Activated CD8-positive, alpha-beta memory T cell treated with anti-CD3 and anti-CD28 coated beads, Interleukin-2, amount 50 U/mL, for 48 hours (primary cell): ENCODE measurements around the gene ARHGAP4.

Source experiments
- DNase-seq: peaks from one replicate; pipeline ENCODE4 v3.0.0-alpha.2; 2020

ARHGAP4 gene

DNA sequence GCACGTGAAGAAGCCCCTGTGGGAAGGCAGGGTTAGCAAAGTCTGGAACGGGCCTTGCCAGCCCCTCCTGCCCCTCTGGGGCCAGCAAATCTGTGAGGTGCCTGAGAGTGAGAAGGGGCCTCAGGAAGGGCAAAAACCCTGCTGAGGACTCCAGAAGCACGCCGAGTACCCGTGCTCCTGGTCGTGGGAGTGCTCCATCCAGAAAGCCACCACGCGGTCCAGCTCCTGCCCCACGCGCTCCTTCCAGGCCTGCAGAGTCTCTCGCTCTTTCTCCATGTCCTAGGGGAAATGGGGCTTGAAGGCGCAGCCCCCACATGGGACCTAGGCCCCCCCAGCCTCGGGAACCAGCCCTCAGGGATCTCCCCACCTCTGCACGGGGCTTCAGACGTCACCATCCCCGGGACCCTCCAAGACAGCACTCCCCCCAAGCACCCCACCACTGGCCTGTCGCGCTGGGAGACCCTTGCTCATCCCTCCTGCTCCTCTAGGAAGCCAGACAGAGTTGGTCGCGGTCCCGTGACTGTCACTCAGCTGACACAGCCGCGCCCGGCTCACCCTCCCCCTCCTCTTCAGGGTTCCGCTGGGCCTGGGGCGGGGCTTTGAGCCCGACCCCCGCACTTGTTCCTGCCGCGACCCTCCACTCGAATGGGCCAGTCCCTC is 18.2 kb upstream of the ARHGAP4 start, which contains the start of gene RENBP:
Gene RENBP (minus strand): TSS at position 504 of the 660 bp plus-strand sequence. CDS start 33 bp downstream, at position 471.
- DNase-seq, result no peak

DNA sequence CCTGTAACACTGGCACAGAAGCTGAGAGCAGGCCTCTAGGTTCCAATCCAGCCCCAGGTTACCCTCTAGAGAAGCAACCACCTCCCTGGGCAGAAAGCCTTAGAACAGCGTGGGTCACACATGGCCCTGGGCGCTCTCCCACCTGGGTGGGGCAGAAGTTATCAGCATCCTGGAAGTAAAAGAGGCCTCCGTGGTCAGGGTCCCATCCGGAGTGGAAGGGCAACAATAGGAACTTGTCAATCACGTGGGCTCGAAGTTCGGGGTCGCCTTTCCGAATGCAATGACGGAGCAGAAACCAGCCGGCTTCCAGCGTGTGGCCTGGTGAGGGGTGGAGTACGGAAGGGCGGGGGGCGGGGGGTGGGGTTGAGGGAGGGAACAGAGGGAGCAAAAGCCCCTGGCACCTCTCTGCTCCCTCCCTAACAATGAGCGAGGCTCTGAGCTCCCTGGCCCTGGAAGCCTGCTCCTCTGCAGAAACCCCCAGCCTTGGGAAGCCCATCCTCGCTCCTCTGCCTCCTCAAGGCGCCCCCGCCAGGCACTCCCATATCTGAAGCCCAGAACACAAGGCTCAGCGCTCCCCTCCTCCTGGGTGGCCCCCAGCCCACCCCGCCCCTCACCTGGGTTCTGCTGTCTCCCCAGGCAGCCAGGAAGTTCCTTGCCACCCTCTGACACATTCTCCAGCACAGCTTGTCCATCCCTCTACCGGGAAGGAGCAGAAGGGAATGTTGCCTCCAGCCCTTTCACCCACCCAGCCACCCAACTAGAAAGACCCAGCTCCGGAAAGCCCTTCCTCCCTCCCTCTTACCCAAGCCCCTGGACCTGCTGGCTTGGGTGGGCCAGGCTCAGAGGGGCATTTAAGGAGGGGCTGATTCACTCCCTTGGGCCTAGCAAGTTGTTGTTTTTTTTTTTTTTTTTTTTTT is 15.5 kb upstream of the ARHGAP4 start:
- no peak for DNase-seq

DNA sequence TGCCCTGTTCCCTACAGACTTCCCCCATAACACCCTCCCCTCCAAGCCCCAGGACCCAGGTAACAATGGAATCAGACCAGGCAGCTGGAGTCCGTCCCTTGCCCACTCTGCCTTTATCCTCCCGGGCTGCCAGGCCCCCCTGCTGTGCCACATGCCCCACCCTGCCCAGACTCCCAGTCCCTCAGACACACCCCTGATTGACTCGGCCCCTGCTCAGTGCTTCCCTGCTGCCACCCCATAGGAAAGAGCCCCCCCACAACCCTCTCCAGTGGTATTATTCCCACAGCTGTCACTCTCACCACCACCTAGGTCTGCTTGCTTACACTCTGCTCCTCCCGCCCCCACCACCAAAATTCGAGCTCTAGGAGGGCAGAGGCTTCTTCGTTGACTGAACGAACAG is 13.5 kb upstream of the ARHGAP4 start:
- no peak for DNase-seq

- no peak for DNase-seq
Measured at GRCh38 chrX:153938226-153938786, 12.2 kb upstream of the ARHGAP4 start.

DNA sequence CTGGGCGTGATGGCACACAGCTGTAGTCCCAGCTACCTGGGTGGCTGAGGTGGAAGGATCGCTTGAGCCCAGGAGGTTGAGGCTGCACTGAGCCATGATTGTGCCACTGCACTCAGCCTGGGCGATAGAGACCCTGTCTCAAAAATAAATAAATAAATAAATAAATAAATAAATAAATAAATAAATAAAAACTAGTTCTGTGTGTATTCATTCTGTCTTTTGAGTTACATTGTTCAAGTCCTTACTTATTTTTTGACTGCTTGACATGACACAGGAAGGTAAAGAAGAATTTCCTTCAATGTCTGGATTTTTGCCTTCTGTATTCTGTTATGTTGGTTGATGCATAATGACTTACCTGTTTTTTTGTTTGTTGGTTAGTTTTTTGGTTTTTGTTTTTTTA is 11.0 kb upstream of the ARHGAP4 start:
- DNase-seq, result no peak

GRCh38 chrX:153935326-153935851 is 9.3 kb upstream of the ARHGAP4 start:
- DNase-seq, result no peak

DNA sequence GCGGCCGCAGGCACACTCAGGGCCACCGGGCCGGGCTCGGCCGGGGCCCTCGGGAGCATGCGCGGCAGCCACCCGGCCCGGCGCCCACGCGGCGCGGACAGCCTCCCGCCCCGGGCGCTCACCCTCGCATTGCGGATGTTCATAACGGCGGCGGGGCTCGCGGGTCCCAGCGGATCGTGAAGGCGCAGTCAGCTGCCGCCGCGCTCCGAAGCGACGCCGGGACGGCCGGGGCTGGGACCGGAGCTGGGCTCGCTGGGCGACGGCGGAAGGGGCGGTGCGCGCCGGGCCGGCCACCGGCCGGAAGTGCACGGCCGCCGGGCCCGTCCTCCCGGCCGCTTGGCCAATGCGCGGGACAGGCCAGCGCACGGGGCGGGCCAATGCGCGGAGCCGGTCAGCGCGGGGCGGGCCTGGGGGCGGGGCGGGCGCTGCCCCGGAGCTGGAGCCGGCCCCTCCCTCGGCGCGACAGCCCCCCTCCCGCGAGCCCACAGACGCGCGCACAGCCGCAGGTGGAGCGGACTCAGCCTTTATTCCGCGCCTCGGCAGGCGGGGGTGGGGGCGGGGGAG is 8.8 kb upstream of the ARHGAP4 start, which contains the start of gene NAA10:
Gene NAA10 (minus strand): TSS at position 276 of the 564 bp plus-strand sequence. CDS start 133 bp downstream, at position 143.
- peak; percentile 76 for DNase-seq

DNA sequence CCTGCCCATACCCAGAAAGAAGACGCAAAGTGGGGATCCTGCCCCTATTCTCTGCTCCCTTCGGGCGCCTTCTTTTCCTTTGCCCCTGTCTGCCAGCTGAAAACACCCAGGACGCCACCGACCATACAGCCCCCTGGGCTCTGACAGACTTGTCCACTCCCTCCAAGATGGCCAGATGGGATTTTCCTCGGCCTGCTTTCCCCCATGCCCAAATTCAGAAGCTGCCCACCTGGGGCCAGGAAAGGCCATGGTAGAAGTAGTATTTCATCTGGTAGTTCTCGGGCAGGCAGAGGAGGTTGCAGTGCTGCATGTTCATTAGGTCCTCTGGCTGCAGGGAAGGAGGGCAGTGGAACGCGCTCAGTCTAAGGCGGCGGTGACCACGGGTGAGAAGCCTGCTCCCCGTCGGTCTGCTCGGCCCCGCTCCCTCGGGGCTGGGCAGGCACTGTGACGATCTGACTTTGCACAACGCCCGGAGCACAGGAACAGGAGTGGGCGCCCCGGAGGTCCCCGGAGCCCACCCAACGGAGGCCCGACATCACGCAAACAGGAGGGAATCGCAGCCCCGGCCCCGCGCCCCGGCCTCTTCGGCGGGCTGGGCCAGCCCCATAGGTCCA is 8.2 kb upstream of the ARHGAP4 start:
- DNase-seq, result no peak

GRCh38 chrX:153933748-153934147 is 7.7 kb upstream of the ARHGAP4 start:
- no peak for DNase-seq

GRCh38 chrX:153932220-153932915 is 6.3 kb upstream of the ARHGAP4 start:
- no peak for DNase-seq

GRCh38 chrX:153931748-153932147 is 5.7 kb upstream of the ARHGAP4 start:
- no peak for DNase-seq

DNA sequence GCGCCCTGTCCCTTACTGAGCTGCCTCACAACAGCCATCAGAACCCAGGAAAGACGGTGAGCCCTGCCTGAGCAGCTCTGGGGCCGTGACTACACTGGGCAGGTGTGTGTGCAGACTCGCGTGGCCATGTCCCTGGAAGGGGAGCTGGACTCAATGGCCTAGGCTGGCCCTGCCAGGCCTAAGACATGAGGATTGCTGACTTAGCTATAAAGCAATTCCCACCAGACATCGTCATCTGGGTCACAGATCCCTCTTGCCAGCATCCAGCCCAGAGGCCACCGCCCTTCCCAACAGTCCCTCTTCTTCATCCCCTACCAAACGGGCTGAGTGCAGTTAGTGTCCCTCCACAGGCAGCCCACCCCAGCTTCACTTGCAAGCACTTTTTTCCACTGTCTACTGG is 5.1 kb upstream of the ARHGAP4 start:
- no peak for DNase-seq

- DNase-seq, result no peak
Measured at GRCh38 chrX:153930011-153930910, 4.2 kb upstream of the ARHGAP4 start.

GRCh38 chrX:153929576-153929975 is 3.5 kb upstream of the ARHGAP4 start:
- DNase-seq, result no peak

- no peak for DNase-seq
Measured at GRCh38 chrX:153928846-153929245, 2.8 kb upstream of the ARHGAP4 start.

GRCh38 chrX:153927922-153928760 is 2.1 kb upstream of the ARHGAP4 start:
- peak; percentile 91 for DNase-seq

DNA sequence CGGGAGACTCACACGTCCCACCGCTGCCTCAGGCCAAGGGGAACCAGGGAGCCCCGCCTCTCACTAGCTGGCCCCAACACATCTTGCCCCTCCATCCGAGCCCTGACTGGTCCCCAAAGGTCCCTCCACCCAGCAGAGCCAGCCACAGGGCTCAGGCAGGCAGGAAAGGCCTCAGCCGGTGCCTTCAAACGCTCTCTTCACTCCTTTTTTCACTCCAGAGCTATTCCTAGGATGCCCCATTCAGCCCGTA is 1.5 kb upstream of the ARHGAP4 start:
- no peak for DNase-seq

GRCh38 chrX:153926858-153927671 is 1.0 kb upstream of the ARHGAP4 start:
- peak; percentile 77 for DNase-seq

DNA sequence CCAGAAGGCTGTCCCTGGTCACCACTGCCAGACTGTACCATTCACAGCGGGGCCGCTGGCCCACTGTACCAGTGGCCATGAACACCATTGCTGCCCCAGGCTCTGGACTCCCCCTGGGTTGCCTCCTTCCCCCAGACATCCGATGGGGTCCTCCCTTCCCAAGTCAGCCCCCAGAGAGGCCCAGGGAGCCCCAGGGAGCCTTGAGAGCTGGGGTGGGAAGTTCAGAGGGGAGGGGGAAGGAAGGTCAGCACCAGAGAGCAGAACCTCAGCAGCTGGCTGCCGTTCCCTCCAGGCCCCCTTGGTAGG is 441 bp upstream of the ARHGAP4 start:
- no peak for DNase-seq

- DNase-seq, result no peak
Measured at GRCh38 chrX:153925387-153925738, 701 bp downstream of the ARHGAP4 start.
